NCI-H748 treated with DMSO at 0.1 percent for 48 hours (cell line): ENCODE measurements around the gene ZNF584.

Experiments used
- DNase-seq: peaks from one replicate; lab custom pipeline; 2025; lab: John Stamatoyannopoulos, UW

The ZNF584 gene

DNA sequence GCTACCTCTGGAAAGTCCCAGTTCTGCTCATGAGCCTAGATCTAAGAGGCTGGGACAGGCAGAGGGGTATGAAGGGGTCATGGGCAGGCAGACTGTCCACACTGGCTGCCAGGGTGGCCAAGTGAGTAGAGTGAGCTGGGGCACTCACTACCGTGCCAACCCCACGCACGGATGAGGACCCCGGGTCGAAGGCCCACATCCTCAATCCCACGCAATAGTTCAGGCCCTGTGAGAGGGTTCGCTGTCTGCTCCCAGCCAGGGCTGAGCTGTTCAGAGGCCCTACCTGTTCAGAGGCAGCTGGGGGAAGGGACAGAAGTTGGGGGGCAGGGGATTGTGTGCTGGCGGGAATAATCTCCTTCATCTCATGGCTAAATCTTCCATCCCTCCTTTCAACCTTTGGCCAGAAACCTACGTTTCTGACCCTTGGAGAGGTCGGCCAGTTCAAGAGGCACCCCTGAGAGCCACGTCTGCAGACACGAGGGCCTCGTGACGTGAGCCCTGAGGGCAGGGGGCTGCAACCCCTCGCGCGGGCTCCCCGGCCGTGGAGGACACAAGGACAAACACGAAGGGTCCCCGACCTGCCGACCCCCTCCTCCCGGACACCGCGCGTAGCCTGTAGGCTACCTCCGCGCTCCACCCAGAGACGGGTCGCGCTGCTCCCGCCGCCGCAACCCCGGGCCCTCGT lies 22.4 kb upstream of the ZNF584 start:
- DNase-seq, result no peak

DNA sequence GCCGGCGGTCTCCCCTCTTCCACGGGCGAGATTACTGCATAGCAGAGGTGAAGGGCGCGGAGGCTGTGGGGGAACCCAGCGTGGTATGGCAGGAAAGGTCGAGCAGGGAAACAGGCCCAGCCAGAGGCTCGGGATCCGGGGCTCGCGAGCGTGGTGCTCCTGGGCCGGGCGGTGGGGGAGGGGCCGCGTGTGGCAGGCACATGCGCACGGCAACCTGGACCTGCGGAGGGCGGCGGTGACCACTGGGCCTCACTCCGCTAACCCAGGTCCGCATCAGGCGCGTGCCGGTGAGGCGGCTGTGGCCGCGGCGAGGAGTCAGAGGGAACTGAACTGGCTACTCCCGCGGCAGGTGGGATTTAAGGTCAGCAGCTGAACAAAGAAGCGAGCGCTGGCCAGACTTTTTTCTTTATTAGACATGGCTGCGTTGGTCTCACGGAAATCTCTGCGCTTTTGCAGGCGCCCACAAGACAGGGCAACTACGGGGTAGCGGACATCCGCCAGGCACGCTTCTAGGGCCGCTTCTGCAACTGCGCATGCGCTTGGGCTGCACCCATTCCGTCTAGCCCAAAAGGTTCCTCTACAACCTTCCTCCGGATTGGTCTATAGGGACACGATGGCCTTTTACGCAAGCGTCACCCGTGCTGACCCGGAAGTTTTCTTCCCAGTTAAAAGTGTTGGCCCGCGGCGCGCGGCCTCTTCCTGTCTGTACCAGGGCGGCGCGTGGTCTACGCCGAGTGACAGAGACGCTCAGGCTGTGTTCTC lies 21.7 kb upstream of the ZNF584 start, which contains the start of gene RPS5:
RPS5 (plus strand) TSS at position 694 of the 762 bp plus-strand sequence. CDS start 869 bp downstream, outside the sequence.
- peak; percentile 98 for DNase-seq

DNA sequence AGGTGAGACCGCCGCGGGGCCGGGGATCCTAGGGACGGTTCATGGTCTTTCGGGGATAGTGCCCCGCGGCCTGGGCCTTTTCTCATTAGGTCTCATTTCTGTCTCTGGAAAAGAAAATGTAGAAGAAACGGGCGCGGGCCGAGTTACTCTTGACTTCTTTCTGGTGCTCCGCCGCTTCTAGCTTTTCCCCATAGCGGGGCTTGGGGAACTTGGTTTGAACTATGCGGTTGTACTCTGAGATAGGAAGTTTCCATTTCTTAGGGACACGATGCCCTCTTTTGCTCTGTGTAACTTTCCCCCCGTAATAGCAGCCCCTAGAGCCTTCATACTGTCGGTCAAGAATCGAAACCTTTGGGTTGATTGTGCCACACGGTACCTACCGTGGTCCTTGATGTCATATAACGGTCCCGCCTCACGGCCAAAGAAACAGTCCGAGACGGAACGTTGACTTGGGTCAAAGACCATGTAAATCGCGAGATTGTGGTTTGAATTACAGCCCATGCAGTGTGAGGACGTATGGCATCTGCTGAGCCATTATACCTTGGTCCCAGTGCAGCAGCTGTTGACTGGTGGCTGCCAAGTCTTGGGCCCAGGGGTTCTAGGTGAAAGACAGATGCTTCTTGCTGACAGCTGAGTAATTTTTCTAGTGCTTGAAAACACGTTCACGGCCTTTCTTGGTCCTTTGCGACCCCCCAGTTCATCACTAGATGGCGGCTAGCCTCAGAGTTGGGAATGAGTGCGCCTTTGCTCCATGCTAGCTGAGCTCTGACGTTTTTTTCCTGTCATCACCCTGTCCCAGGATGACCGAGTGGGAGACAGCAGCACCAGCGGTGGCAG lies 20.9 kb upstream of the ZNF584 start:
- no peak for DNase-seq

DNA sequence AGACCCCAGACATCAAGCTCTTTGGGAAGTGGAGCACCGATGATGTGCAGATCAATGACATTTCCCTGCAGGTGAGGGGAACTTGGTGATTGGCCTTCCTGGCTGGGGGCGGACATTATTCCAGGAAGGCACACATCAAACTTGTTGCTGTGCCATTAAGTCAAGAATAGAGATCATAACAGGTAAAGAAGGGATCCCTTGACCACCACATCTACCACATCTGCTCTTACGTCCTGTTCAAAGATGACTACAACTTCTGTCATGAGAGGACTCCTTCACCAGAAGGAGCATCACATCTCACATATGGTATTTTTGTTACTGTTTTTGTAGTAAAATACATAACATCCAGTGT lies 20.3 kb upstream of the ZNF584 start:
- DNase-seq, result no peak

DNA sequence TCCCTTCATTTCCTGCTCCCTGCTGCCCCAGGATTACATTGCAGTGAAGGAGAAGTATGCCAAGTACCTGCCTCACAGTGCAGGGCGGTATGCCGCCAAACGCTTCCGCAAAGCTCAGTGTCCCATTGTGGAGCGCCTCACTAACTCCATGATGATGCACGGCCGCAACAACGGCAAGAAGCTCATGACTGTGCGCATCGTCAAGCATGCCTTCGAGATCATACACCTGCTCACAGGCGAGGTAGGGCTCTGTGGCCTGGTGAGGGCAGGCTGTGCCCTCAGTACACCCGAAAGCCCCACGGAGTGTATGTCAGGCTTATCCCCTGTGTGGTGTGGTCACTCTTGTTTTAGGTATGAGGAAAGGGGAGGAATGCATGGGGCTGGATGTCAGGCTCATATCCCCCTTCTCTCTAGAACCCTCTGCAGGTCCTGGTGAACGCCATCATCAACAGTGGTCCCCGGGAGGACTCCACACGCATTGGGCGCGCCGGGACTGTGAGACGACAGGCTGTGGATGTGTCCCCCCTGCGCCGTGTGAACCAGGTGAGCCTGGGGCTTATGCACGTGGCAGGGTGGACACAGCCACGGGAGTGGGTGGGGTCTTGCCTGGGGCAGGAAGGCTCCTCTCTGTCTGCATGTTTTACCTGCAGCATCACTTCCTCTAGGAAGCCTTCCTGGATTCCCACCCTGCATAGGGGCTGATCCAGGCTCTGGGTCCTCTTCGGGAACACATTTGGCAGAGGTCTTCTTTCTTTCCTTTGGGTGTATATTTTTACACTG lies 15.3 kb upstream of the ZNF584 start:
- DNase-seq, result no peak

DNA sequence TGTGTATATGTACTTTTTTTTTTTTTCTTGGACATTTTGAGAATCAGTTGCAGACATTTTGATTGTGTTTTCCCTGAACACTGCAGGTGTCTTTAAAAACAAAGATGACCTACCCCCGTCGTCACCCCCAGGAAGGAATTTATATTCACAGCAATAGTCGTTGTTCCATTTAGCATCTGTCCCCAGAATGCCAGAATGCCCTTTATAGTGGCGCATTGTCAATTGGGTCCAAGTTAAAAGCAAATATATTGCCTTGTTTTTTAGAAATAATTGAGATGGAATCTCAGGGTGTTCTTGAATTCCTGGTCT lies 14.8 kb upstream of the ZNF584 start:
- DNase-seq, result no peak

DNA sequence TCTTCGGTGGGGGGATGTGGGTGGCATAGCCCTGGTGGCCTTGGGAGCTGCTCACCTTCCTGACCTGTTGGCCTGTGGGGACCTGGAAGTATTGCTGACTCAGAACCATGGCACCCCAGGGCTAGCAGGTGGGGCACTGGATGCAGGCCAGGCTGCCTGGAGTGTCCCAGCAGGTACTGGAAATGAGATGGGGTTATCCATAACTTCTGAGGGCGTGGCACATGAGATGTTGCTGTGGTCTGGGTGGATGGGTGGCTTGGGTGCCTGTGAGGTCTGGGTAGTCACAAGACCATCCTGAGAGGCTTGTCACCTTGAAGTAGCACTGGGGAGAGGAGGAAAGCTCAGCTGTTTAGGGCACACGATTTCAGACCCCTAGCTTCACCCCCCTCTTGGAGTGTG lies 13.6 kb upstream of the ZNF584 start:
- DNase-seq, result no peak

DNA sequence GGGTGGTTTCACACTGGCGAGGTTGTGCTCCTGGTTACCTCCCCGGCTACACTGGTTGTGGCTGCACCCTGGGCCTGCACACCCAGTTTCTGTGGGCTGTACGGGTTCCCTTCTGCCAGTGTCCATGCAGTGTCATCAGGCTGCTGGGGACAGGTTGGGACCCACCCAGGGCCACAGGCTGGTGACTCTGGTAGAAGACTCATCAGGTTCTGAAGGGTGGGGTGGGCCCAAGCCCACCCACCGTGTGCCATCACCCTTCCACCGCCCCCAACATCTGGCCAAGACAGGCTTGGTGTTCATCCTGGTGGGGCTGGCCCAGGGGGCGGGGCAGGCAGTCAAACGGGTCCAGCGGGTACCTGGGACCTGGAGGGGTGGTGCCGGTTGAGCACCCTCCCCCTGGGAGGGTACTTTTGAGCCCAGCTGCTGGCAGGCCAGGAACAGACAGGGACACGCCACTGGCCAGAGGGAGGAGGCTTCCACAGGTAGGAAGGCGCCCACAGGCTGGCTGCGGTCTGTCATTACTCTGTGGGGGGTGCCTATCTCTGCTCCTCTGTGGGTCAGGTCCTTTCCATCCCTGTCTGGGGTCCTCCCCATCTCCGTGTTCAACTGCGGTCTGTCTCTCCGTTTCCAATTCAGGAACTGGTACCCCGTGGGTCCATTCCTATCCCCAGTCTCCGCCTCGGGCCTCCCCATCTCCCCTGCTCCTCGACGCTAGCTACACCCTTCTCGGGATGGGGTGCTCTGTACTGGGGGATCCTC lies 13.1 kb upstream of the ZNF584 start, which contains the start of gene RNF225:
RNF225 (plus strand) TSS at position 437 of the 759 bp plus-strand sequence. CDS start 434 bp downstream, outside the sequence.
- DNase-seq, result no peak

DNA sequence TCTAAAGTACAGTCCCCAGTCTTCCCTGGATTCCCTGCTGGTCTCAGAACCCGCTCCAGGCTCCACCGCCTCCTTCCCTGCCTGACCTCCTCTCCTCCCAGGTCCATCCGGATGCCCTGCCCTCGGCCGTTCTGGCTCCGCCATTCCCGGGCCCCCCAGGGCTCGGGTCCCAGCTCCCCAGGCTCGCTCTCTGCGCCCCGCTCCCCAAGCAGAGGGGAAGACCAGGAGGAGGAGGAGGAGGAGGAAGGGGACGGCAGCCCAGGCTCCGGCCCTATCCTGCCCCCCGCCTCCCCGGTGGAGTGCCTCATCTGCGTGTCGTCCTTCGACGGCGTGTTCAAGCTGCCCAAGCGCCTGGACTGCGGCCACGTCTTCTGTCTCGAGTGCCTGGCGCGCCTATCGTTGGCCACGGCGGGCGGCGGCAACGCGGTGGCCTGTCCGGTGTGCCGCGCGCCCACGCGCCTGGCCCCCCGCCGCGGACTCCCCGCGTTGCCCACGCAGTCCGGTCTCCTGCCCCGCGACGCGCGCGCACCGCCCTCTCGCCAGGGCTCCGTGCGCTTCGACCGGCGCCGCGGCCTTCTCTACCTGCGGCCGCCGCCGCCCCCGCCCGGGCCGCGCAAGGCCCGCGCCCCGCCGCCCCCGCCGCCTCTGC lies 12.3 kb upstream of the ZNF584 start:
- no peak for DNase-seq

DNA sequence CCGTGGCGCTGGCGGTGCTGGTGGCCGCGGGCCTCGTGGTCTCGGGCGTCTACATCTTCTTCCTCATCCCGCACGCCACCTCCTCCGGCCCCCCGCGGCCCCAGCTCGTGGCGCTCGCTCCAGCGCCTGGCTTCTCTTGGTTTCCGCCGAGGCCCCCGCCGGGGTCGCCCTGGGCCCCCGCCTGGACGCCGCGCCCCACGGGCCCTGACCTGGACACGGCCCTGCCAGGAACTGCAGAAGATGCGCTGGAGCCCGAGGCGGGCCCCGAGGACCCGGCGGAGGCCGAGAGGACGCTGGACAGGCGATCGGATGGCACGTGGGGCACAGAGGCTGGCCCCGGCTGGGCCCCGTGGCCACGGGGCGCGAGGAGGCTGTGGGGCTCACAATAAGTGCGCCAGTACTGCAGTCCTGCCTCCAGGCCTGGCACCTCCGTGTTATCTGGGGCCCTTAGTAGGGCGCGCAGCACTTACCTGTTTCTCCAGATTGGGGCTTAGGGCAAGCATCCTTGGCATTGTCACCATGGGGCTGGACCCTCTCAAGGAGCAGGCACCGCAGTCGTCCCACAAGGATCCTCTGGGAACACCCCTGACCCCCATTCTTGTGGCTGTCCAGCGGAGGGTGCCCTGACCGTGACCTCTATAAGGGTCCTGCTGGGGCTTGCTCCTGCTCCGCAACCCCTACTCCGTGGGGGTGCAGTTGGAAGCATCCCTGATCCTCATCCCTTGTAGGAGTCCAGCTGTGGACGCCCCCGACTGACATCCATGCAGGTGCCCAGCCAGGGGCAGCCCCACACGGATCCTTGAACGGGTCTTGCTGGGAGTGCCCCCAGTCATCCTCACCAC lies 11.5 kb upstream of the ZNF584 start:
- no peak for DNase-seq

DNA sequence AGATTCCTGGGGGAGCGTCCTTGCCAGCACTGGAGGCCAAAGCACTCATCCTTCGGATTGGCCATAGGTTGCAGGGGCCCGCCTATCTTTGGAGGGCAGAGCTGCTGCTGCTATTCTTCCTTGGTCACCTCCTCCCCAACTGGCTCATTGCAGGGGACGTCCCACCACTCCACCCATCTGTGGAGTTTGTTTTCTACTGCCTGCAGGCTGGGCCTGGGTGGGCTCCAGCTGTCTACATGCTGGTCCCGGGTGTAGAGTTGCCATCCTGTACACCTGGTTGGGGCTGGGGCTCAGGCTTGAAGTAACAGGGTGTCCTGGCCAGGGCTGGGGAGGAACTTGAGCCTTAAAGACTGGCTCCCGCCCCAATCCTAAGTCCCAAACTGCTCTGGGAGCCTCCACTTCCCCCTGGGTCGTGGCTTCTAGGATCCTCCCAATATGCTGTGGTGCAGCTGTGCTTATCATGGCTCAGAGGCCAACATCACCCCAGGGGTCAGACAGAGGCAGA lies 10.9 kb upstream of the ZNF584 start:
- DNase-seq, result no peak

DNA sequence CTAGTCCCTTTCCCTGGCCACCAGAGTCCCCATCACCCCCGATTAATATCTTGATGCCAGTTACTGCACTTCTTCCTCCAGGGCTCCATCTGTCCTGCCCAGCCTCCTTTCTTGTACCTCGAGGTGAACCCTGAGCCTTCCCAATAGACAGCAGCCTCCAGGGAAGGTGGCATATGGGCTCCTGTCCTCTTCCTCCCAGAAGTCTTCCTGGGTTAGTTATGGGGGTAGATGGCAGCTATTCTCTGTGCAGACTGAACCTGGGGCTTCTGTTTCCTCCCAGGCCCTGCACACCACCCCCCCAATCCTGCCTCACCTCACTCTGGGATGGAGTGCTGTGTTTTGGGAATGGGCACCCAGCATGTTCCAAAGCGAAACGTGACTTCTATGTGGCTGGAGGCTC lies 10.4 kb upstream of the ZNF584 start:
- DNase-seq, result no peak

DNA sequence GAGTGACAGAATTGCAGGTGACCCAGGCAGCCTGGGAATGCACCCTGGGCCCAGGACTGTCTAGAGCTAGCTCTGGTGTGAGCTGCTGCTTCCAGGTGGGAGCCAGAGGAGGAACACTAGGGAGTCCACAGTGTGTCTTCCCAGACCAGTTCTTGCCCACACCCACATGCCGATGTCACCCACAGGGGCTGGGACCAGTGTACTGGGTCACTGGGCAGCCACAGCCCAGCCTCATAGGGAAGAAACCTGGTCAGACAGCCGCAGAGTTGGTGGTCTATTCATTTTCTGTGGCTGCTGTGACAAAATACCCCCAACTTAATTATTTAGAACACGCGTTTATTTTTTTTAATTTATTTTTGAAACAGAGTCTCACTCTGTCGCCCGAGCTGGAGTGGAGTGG lies 9.9 kb upstream of the ZNF584 start:
- DNase-seq, result no peak

DNA sequence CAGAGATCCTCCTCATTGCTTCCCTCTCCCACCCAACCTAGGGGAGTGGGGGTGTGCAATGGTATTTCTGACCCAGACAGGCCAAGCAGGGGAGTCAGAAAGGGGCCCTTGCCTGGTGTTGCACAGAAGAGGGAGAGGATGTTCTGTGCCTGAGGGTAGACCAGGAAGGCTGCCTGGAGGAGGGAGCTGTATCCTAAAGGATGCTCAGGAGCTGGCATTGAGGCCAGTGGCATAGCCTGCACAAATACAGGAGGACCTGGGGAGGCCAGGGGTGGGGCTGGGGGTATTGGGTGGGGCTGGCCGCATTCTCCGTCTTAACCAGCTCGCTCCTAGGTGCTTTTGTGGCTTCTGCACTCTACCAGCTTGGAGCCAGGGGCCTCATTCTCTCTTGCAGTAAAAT lies 8.5 kb upstream of the ZNF584 start:
- DNase-seq, result no peak

DNA sequence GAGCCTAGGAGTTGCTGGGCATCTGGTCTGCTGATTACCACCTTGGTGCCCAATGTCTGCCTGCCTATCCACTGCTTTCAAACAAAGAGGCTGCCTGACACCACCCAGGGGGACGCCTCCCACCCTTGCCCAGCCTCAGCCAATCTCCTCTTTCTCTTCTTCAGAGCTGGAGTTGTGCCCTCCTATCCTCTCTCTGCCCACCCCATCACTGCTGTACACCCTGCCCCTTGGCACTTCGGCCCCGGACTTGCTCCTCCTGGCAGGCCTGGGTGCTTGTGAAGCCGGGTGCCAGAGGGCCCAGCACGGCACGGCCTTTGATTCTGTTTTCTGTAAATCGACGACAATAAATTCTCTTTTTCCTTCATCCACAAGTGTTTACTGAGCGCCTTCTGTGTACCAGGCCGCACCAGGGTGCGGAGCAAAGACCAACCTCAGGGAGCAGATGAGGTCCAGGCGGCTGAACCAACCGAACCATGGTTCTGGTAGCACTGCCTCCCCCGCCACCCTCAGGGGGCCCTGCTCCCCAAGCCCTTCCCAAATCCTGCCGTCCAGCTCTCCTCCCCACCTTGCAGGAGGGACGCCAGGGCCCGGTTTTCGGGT lies 8.0 kb upstream of the ZNF584 start:
- peak; percentile 33 for DNase-seq

DNA sequence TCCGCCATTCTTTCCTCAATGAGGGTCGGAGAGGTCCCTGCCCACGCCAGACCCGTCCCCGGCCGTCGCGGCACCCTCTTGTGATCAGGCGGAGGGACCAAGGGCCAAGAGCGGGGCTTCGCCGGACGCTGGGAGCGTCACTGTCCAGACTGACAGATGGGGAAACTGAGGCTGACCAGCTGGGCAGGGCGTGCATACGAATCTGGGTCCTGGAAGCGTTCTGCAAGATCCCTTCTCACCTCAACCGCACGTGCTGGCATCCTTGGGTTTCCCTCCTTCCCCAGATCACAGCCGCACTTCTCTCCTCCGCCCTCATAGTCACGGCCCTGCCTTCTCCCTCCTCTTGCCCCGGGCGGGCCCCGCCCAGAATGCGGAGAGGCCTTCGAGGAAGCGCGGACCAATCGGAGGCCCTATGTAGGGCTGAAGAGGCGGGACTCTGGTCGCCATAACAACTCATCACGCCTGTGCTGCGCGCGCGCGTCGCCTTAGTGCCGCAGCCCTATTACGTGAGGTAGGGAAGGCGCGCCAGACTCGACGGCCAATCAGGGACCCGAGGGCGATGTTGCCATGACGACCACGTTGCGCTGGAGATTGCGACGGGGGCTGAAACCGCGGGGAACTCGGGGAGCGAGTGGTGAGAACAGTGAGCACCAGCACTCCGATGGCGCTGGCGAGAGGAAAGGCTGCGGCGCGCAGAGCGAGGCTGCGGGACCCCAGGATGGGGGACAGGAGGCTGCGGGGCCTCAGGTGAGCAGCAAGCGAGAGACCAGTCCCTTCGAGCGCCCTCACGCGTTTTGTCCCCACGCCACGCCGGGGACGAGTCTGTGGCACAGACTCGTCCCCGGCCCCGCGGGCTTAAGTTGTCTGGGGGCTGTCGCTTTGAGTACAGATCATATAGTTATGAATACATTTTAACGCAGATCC lies 7.3 kb upstream of the ZNF584 start:
- DNase-seq, result peak; percentile 99

DNA sequence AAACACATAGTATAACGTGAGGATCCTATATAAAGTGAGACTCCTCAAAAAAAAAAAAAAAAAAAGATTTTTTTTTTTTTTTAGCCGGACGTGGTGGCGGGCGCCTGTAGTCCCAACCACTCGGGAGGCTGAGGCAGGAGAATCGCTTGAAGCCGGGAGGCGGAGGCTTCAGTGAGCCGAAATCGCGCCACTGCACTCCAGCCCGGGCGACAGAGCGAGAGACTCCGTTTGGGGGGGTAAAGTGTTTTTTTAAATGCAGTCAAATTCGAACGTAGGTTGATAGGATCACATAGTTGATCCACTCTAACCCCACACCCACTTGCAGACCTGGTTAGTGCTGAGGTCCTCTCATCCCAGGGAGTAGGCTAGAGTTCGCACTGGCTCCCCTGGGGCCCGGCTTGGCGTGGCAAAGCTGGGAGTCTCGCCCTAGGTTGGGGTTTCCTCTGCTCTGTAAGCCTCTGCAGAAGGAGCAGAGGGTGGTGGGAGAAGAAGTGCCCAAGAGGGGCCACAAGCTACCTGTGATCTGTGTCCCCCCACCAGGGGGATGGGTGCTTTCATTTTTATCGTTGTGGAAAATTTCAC lies 6.5 kb upstream of the ZNF584 start:
- no peak for DNase-seq
